ENCODE data around the gene ATG4C.

The ATG4C gene

DNA sequence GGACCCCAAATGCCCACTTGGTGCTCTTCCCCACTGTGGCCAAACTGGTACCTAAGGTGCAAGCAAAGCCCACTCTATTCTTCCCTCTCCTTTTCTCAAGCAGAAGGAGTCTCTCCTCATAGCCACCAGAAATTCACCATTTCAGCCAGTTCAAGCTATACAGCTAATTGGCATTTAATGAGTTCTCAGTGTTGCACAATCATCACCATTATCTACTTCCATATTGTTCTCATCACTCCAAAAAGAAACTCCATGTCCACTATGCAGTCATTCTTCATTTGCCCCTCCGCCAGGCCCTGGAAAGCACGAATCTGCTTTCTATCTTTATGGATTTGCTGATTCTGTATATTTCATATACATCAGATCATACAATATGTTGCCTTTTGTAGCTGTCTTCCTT is 9.9 kb upstream of the ATG4C start:
- TF ChIP-seq CTCF (conservative IDR thresholded peaks at IDR 0.05) (no peak), ZFX (IDR thresholded peaks at IDR 0.05) (no peak)
- H3K27ac ChIP-seq = no peak overlapping the region

DNA sequence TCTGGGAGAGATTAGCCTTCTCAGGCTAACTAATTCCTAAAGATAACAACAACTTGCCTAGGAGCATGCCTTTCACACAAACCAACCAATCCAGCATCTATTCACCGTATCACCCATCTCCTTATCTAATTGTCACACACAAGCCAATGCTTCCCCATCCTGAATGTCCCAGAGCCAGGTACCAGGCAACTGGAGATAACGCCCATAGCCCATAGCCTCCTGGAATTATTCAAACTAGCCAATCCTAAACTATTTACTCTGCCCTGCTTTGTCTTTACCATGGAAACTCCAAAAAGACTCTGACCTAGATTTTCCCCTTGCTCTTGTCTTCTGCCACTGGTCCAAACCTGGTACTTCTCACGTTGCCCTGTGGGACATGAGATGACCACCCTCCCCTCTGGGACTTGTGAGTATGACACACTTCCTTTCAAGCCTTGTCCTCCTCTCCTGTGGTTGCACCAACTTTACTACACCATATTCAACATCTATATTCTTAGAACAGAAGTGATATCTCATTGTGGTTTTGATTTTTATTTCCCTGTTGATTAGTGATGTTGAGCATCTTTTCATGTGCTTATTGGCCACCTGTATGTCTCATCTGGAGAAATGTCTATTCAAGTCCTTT is 8.8 kb upstream of the ATG4C start:
- no peak overlapping the region for H3K27ac ChIP-seq
- TF ChIP-seq ZFX (IDR thresholded peaks at IDR 0.05) (no peak), CTCF (conservative IDR thresholded peaks at IDR 0.05) (no peak)

GRCh38 chr1:62778208-62778607 is 5.7 kb upstream of the ATG4C start:
- H3K27ac ChIP-seq = no peak overlapping the region
- TF ChIP-seq ZFX (IDR thresholded peaks at IDR 0.05) = no peak
- TF ChIP-seq CTCF (conservative IDR thresholded peaks at IDR 0.05) = no peak

- TF ChIP-seq CTCF (conservative IDR thresholded peaks at IDR 0.05) = no peak
- no peak for TF ChIP-seq ZFX (IDR thresholded peaks at IDR 0.05)
- H3K27ac ChIP-seq = no peak overlapping the region
Observed at GRCh38 chr1:62781841-62782543, 1.9 kb upstream of the ATG4C start.

- H3K27ac ChIP-seq = peak overlapping the region; percentile 65; the same call in 1 of the 2 replicates
Observed at GRCh38 chr1:62782544-62783212, 1.3 kb upstream of the ATG4C start.

DNA sequence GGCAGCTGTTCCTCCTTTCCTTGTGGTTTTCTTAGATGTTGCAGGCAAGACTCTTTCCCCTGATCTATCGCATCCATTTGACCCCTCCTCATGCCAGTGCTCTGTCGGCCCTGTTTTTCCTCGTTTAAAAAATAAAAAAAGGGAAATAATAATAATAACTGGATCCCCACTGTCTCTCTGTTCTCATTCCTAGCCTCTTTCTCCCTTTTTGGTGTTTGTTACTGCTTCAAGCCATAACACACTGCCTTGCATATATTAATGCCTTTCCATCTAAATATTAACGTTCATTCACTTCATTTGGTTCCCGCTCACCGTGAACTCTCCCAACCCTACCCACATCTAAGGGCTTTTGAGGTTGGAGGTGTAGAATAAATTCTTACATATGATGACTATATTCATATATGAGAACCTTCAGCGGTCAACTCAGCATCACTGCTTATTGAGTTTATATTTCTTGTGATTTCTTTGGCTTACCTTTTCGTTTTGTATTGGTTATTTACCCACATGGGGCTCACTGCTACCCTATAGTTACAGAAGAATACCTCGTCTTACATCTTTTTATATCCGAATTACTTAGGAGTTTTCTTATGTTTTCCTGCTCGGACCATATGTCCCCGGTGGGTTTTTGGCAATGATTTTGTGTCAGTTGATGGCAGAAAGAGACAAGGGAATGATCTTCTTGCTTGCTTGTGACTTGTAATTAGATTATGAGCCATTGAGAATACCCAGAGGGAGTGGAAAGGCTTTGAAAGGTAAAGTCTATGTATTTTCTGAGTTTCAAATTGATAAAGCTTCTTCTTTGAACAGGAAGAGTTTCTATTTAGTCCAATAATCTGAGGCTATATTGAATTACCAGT is 805 bp downstream of the ATG4C start:
- no peak for TF ChIP-seq ZFX (IDR thresholded peaks at IDR 0.05)
- no peak for TF ChIP-seq CTCF (conservative IDR thresholded peaks at IDR 0.05)
- peak overlapping the region; percentile 65 for H3K27ac ChIP-seq

DNA sequence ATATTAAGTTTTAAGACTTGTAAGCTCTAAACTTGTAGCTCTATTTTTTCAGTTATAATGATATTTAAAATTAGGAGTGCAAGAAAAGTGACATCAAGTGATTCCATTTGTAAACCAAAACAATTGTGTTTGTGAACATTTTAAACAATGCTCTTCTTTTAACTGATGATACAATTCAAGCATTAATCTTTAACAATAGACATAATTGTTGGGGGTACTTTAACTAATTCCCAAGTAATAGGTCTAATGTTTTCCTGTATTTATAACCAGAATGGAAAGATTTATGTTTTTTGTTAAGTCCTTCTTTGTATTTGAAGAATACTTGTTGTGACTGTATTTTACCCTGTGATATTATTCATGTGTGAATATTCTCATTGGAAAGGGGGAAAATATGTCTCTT is 6.8 kb downstream of the ATG4C start:
- no peak overlapping the region for H3K27ac ChIP-seq
- no peak for TF ChIP-seq CTCF (conservative IDR thresholded peaks at IDR 0.05)
- TF ChIP-seq ZFX (IDR thresholded peaks at IDR 0.05) = no peak
